Lower leg skin (tissue), 4 donors: ENCODE results near the gene STARD3. TPM values are rescaled to one million over a fixed set of nuclear protein-coding genes. Genes with fewer than 3 reads are reported as not detected.

Experiments used
- DNase-seq, 2 donors: peaks; one replicate each; pipeline ENCODE4 v3.0.0-alpha.2; 2019; ENCODE audit warnings: low spot score in 2 of 2
- H3K4me3 ChIP-seq: fragments of 200-600 bp; sonication (generic); 2 replicates; pipeline ENCODE4 v1.5.1; 2017; ENCODE audit warnings: mild to moderate bottlenecking, low read depth; ENCODE audit not compliant: poor library complexity, severe bottlenecking
- CTCF ChIP-seq, 3 donors: fragments of 450-650 bp; IDR thresholded peaks; one replicate each; pipeline ENCODE4 v1.5.1; 2016; ENCODE audit warnings: antibody characterized with exemption in 3 of 3, mild to moderate bottlenecking in 3 of 3, moderate library complexity in 2 of 3
- POLR2A ChIP-seq, 2 donors: fragments of 450-650 bp; IDR thresholded peaks; one replicate each; pipeline ENCODE4 v1.6.1; 2016 to 2017; ENCODE audit warnings: antibody characterized with exemption in 2 of 2, mild to moderate bottlenecking in 1 of 2, moderate library complexity in 1 of 2
- WGBS, 2 donors: methylation state at CpG; one replicate each; pipeline ENCODE4 v1.1.5; 2018; 5-methylcytosine and 5-hydroxymethylcytosine counted together
- intact Hi-C: fragments of 100-400 bp; cut with DNase I; formaldehyde crosslinking; loops from one replicate; pipeline ENCODE4 v1.15.0; 2023; ENCODE audit warnings: low total_unique reads
- total RNA-seq, 4 donors: library from RNA; depleted of rRNA; stranded (reverse); fragments of >200 nt; gene quantifications; one replicate each; pipeline ENCODE4 v1.1.0, GENCODE V29; 2016

STARD3 gene
- total RNA-seq, 4 donors from 2014 or later, result 47.7 to 99.7 (median 65.7) TPM

- peak overlapping the region; percentile 32 for H3K4me3 ChIP-seq
- 2% methylated on average over 26 to 43 of the region's 79 CpGs for WGBS, 2 donors
- TF ChIP-seq POLR2A (IDR thresholded peaks at IDR 0.05) (no peak), CTCF (IDR thresholded peaks at IDR 0.05) (no peak)
- peak; percentile 42 to 92 for DNase-seq
- intact Hi-C loops, result no loop called here
These were observed 19.3 kb upstream of the STARD3 start for GRCh38 chr17:39617446-39618245.

- peak in 1 of 2 donors; percentile 84 for DNase-seq
- TF ChIP-seq POLR2A (IDR thresholded peaks at IDR 0.05), result no peak
- TF ChIP-seq CTCF (IDR thresholded peaks at IDR 0.05), result no peak
- H3K4me3 ChIP-seq, result peak overlapping the region; percentile 32
- intact Hi-C loops, result no loop called here
- 1 to 3% methylated on average over 29 to 33 of the region's 33 CpGs for WGBS, 2 donors
These were observed 18.6 kb upstream of the STARD3 start for GRCh38 chr17:39618246-39618913.

- WGBS, 2 donors, result 61 to 77% methylated on average over 13 of the region's 13 CpGs
- TF ChIP-seq CTCF (IDR thresholded peaks at IDR 0.05) (no peak), POLR2A (IDR thresholded peaks at IDR 0.05) (no peak)
- no peak overlapping the region for H3K4me3 ChIP-seq
- peak in 1 of 2 donors; percentile 80 for DNase-seq
- intact Hi-C loops, result no loop called here
These were observed 17.8 kb upstream of the STARD3 start for GRCh38 chr17:39618956-39619785.

- 67 to 85% methylated on average over 1 of the region's 1 CpG for WGBS, 2 donors
- intact Hi-C loops, result loop anchor here (5.0 kb wide), 1 partner anchor 133 kb away; no protein-coding TSS in a partner anchor
- TF ChIP-seq CTCF (IDR thresholded peaks at IDR 0.05) (no peak), POLR2A (IDR thresholded peaks at IDR 0.05) (no peak)
- H3K4me3 ChIP-seq, result no peak overlapping the region
- no peak for DNase-seq
These were observed 17.2 kb upstream of the STARD3 start for GRCh38 chr17:39619786-39620101.

- TF ChIP-seq POLR2A (IDR thresholded peaks at IDR 0.05) (no peak), CTCF (IDR thresholded peaks at IDR 0.05) (peak in 1 of 3 donors; percentile 97)
- H3K4me3 ChIP-seq, result no peak overlapping the region
- intact Hi-C loops, result loop anchor here (5.0 kb wide), 1 partner anchor 131 kb away; no protein-coding TSS in a partner anchor
- peak; percentile 87 to 99 for DNase-seq
- 10 to 12% methylated on average over 22 to 26 of the region's 26 CpGs for WGBS, 2 donors
These were observed 15.2 kb upstream of the STARD3 start for GRCh38 chr17:39621523-39622379.
